HG02588 (cell line): Measurements from ENCODE around the gene CRLF1.
"Not testable (repeated sequence)": the region's sequence is repeated elsewhere in the genome, so short reads cannot be mapped to it uniquely, and the experiment has no call there.

Source experiments
- ATAC-seq: cut with Tn5 transposase; IDR thresholded peaks from one replicate; pipeline ENCODE4 v1.9.1; 2021; ENCODE audit warnings: mild to moderate bottlenecking, moderate library complexity; ENCODE audit not compliant: unreplicated experiment

CRLF1 gene

DNA sequence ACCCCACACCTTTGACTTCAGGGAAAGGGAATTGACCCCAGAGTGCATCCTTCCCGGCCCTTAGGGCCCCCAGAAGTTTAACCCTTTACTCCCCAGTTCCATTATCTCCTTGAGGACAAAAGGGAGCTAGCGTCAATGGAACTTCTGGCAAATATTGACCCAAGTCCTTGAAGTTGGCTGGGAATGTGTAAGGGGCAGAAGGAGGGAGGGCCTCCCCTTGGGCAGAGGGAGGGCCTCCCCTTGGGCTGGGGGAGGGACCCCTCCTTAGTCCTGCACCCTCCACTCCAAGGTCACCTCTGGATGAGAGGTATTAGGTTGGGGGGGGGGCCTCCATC lies 3.1 kb upstream of the CRLF1 start:
- ATAC-seq: no peak

DNA sequence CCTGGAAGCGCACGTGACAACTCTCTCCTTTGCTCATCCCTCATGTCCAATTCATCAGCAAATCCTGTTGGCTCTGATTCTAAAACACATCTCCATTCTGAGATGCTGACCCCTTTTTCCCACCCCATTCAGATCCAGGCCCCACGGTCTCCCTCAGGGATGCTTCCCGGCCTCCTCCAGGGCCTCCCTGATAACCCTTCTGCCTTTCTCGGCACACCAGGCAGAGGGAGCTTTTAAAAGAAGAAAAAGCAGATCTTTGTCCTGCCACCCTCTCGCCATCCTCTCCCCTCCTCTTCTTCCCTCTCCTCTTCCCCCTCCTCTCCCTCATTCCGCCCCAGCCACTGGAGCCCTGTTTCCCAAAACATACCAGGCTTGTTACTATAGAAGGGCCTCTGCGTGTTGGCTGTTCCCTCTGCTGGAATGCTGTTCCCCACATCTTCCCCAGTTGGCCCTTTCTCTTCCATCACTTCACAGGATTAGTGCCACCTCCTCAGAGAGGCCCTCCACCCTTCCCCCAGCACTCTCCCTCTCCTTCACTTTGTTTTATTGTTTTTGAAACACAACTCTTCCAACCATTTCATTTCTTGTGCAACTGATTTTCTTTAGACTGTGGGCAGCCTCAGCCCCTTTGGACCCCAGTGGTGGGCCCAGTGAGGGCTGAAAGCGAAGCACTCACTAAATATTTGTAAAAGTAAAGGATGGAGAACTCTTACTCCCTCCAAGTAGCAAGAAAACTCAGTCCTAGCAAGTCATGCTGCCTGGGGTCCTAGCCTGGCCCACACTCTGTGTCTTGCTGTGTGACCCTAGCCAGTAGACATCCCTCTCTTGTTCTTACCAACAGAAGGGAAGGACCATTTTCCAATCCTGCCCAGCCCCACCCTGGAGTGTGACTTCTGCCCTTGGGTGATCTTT lies 2.5 kb upstream of the CRLF1 start:
- no peak for ATAC-seq

DNA sequence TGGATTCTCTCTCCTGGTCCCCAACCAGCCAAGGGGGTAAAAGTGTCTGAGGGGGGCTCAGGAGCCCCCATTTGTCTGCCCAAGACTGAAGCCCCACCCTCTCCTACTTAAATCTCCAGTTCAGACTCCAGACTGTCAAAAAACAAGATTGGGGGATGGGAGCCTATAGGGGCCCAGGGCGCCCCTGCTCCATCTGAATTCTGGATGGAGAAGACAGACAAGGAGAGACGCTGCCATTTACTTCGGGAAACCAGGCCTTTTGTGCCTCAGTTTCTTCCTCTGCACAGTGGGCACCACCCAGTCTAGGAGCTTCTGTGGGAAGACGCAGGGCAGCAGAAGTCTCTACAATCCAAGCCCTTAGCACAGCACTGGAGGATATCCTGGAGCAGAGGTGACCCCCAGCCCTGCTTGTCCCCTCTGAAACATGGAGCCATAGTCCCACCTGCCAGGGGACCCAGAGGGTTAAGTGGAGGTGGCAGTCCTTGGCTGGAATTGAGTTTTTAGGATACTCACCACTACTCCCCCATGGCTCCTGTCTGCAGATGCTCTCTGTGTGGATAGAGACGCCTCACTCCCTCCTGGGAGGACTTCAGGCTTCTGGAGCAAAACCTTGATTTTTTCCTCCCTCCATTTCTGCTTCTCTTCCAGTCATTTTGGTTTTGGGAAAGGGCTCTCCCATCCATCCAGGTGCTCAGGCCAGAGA lies 1.7 kb upstream of the CRLF1 start:
- no peak for ATAC-seq

DNA sequence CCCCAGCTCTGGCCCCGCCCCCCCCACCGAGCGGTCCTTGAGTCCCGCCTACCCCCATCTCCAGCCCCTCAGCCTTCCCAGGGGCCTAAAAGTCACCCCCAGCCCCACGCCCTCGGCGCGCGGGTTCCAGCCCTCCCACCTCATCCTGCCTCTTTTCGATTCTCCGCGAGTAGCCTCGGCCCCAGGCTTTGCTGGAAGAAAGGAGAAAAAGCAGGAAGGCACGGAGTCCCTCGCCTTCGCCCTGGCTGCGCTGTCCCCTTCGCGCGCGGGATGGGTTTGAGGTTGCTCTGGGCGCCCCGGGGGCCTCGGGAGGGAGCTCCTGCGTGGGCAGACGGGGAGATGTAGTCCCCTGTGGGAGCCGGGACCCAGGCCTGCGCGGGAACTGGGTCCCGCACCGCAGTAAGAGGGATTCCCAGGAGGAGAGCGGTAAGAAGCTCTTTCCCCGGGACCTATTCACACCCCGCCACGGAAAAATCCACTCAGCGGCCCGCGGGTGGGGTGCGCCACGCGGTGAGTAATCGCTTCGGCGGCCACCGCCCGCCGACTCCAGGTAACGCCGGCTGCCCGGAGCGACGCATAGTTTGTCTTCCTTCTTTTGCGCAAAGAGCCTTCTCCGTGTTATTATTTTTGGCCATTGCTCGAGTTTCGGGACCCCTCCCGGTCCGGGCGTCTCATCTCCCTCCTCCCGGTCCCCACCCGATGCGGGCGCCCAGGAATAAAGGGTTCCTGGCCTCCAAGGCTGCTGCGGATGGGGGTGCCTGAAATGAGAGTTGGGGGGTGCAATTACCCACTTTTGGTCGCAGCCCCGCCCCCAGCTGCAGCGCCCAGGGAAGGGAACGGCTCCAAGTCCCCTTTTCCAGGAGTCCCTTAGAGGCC lies 865 bp upstream of the CRLF1 start:
- no peak for ATAC-seq

DNA sequence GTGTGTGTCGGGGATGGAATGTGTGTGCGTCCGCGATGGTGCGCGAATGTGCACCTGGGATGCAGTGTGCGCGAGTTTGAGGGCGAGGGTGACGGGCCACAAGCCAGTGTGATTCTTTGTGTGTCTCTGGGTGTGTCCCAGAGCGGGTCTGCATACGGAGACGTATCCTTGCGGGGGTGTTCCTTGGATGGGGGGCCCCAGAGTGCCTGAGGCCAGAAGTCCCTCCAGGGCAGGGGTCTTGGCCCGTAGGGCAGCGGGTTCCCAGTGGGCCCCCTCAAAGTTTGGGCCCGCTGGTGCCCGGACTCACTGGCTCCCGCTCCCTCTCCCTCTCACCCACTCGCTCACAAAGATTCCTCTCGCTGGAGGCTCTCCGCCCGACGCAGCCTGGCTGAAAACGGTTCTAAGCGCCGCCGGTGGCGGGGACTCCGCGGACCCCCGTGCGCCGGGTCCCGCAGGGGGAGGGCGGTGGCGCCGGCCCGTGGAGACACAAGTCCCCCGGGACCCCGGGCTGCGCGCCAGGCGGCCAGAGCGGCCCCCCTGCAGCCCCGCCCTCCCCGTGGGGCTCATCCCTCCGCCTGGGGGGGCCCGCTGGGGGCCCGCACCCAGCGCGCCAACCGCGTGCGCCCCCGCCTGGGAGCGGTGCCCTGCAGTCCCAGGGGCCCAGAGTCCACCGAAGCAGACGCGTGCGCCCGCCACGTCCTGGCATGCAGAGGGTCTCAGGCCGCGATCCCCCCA lies 886 bp downstream of the CRLF1 start:
- ATAC-seq: no peak

GRCh38 chr19:18605196-18605545 lies 1.4 kb downstream of the CRLF1 start:
- no peak for ATAC-seq

GRCh38 chr19:18604820-18605159 lies 1.8 kb downstream of the CRLF1 start:
- ATAC-seq: no peak

- no peak for ATAC-seq
Observed at GRCh38 chr19:18603958-18604819, 2.4 kb downstream of the CRLF1 start.

GRCh38 chr19:18603255-18603957 lies 3.2 kb downstream of the CRLF1 start:
- ATAC-seq: no peak

GRCh38 chr19:18601875-18602274 lies 4.7 kb downstream of the CRLF1 start:
- no peak for ATAC-seq

GRCh38 chr19:18600692-18601397 lies 5.8 kb downstream of the CRLF1 start:
- ATAC-seq: not testable (repeated sequence)

DNA sequence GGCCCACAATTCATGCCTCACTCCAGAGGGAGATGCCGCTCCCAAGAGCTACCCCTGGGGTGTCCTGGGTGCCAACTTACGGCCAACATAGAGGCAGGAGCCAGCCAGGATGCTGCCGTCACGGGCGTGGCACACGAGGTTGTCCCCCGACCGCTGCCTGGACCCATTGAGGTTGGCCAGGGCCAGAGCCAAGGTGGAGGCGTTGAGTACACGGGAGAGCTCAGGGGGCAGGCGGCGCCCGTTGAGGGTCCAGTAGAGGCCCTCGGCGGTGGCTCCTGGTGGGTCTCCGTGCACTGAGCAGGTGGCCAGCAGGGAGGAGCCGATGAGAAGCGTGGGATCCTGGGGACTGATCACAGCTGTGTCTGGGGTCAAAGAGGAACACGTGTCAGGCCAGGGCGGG lies 7.1 kb downstream of the CRLF1 start:
- no peak for ATAC-seq

GRCh38 chr19:18597809-18598660 lies 8.6 kb downstream of the CRLF1 start:
- ATAC-seq: no peak

DNA sequence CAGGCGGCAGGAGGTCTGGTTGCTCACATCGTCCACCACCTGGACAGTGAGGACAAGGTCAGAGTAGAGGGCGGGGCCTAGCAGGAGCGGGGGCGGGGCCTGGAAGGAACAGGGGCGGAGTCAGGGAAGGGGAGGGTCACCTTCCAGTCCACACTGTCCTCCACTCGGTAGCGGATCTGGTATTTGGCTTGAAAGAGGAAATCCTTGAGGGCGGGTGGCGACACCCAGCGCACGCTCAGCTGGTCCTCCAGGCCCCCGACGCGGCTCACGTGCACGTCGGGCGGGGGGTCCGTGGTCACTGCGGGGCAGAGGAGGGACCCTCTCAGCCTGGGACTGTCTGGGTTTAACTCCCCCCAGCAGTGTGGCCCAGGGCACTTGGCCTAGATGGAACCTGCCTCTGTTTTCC lies 9.8 kb downstream of the CRLF1 start:
- no peak for ATAC-seq

DNA sequence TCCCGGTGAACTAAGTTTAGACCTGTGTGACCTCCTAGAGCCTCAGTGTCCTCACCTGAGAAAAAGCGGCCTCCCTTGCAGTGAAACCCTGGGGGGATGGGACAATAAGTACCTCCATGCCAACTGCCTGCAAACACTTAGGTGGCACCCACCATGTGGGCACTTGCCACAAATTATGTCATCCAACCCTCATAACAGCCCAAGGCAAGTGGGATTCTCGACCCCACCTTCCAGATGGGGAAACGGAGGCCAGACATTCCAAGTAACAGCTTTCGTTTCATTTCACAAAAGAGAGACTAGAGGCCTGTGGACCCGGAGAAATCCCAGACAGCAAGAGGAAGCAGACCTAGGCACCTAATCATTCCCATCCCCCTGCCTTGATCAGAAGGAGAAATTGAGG lies 11.1 kb downstream of the CRLF1 start:
- ATAC-seq: no peak

GRCh38 chr19:18594824-18595373 lies 11.7 kb downstream of the CRLF1 start:
- ATAC-seq: no peak

DNA sequence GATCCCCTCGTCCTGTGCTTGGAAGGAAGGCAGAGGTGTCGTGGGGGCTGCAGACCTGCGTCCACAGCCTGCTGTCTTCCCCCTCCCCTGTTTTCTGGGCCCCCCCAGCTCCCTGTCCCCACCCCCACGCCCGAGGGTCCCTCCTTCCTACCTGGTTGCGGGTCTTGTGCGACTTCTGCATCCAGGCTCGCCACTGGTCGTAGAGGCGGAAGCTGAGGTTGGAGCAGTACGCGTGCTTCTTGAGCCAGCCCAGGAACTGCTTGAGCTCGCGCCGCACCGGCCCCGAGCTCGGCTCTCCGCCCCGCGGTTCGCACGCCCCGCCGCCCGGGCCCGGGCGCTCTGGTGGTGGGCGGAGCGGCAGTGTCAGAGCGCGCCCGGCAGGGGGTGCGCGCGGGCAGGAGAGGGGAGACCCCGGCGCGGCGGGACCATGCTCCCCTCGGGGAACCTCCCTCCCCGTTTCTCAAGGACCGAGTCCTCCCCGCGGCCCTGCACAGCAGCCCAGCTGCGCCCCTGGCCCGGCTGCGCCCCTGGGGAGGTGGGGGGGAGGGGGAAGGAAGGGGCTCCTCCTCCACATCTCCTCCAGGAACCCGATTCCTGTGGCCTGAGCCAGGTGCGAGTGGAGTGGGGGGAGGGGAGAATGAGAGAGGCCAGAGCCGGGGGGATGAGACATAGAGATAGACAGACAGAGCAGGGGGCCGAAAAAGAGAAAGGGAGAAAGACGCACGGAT lies 12.3 kb downstream of the CRLF1 start:
- peak; percentile 61 for ATAC-seq
